SK-N-SH (cell line): ENCODE data around the gene OR2H2. TPM values are rescaled to one million over a fixed set of nuclear protein-coding genes. Genes with fewer than 3 reads are reported as not detected.

Experiments used
- CTCF ChIA-PET: fragments of 300-600, 350-600 bp; formaldehyde crosslinking; extraction: SDS; loops from one replicate; lab custom pipeline; 2021; lab: Yijun Ruan, JAX
- POLR2A ChIA-PET: fragments of 350-600 bp; sonication (Branson Sonifier 250); formaldehyde crosslinking; extraction: SDS; loops from one replicate; lab custom pipeline; 2020; ENCODE audit warnings: antibody characterized with exemption, inconsistent platforms; lab: Yijun Ruan, JAX
- DNase-seq: peaks from one replicate; pipeline ENCODE4 v3.0.0; 2012
- H2AFZ ChIP-seq: fragments of 200-600 bp; sonication (generic); 2 replicates; pipeline ENCODE4 v1.8.1; 2016; ENCODE audit warnings: antibody characterized with exemption, mild to moderate bottlenecking, low read depth
- H3F3A ChIP-seq: fragments of 200-600 bp; sonication (generic); replicated peaks from 2 replicates; pipeline ENCODE3; 2016; ENCODE audit warnings: antibody characterized with exemption, mild to moderate bottlenecking; ENCODE audit not compliant: insufficient read depth
- H3K27ac ChIP-seq, 2 experiments: fragments of 200-500 bp in 1 of 2; fragments of 200-600 bp in 1 of 2; sonication (Bioruptor generic) in 1 of 2; sonication (generic), shearing (Covaris generic) in 1 of 2; 2 replicates each; pipeline versions ENCODE4 v1.5.1 to v1.6.1; 2014 to 2016; ENCODE audit warnings: low read depth in 2 of 2, inconsistent platforms in 1 of 2, low read length in 1 of 2, mild to moderate bottlenecking in 1 of 2, mixed read lengths in 1 of 2
- H3K27me3 ChIP-seq: fragments of 200-600 bp; sonication (generic), shearing (Covaris generic); 2 replicates; pipeline ENCODE4 v1.6.1; 2016; ENCODE audit warnings: mixed run types; ENCODE audit not compliant: insufficient read depth
- H3K36me3 ChIP-seq, 2 experiments: fragments of 200-500 bp in 1 of 2; fragments of 200-600 bp in 1 of 2; sonication (Bioruptor generic) in 1 of 2; sonication (generic) in 1 of 2; replicated peaks in 1 of 2; 2 replicates each; pipeline versions ENCODE3 to v1.5.1; 2014 to 2016; ENCODE audit warnings: low read length in 1 of 2, mild to moderate bottlenecking in 1 of 2; ENCODE audit not compliant: insufficient read depth in 2 of 2, control insufficient read depth in 1 of 2
- H3K4me1 ChIP-seq, 2 experiments: fragments of 200-500 bp in 1 of 2; fragments of 200-600 bp in 1 of 2; sonication (Bioruptor generic) in 1 of 2; sonication (generic), shearing (Covaris generic) in 1 of 2; 2 replicates each; pipeline versions ENCODE4 v1.5.1 to v1.6.1; 2014 to 2016; ENCODE audit warnings: low read depth in 1 of 2, low read length in 1 of 2, mixed run types in 1 of 2; ENCODE audit not compliant: insufficient read depth in 2 of 2, control insufficient read depth in 1 of 2
- H3K4me2 ChIP-seq: fragments of 200-600 bp; sonication (generic), shearing (Covaris generic); 2 replicates; pipeline ENCODE4 v1.6.1; 2017; ENCODE audit warnings: mixed run types
- H3K4me3 ChIP-seq, 2 experiments: fragments of 200-500 bp in 1 of 2; fragments of 200-600 bp in 1 of 2; sonication (Bioruptor generic) in 1 of 2; sonication (generic), shearing (Covaris generic) in 1 of 2; 2 replicates each; pipeline versions ENCODE4 v1.5.1 to v1.8.1; 2014 to 2016; ENCODE audit warnings: low read depth in 2 of 2, inconsistent platforms in 1 of 2, low read length in 1 of 2, mild to moderate bottlenecking in 1 of 2, mixed read lengths in 1 of 2, moderate library complexity in 1 of 2
- H3K79me2 ChIP-seq: fragments of 200-600 bp; sonication (generic); 2 replicates; pipeline ENCODE4 v1.8.1; 2017; ENCODE audit warnings: mild to moderate bottlenecking; ENCODE audit not compliant: insufficient read depth
- H3K9ac ChIP-seq: fragments of 200-600 bp; sonication (generic); 2 replicates; pipeline ENCODE4 v1.6.1; 2017; ENCODE audit warnings: mixed run types
- H3K9me2 ChIP-seq: fragments of 200-600 bp; sonication (generic); 2 replicates; pipeline ENCODE4 v1.6.1; 2017; ENCODE audit warnings: mixed run types
- H3K9me3 ChIP-seq: fragments of 200-600 bp; sonication (generic); 2 replicates; pipeline ENCODE4 v1.6.1; 2017; ENCODE audit warnings: mixed run types, mild to moderate bottlenecking, moderate library complexity
- H4K20me1 ChIP-seq: fragments of 200-600 bp; sonication (generic); 2 replicates; pipeline ENCODE4 v1.6.1; 2017; ENCODE audit warnings: mild to moderate bottlenecking, mixed run types; ENCODE audit not compliant: insufficient read depth
- CHD2 ChIP-seq: fragments of 150-350 bp; IDR thresholded peaks from 2 replicates; pipeline ENCODE4 v1.6.1; 2018; ENCODE audit warnings: low read length; ENCODE audit not compliant: partially characterized antibody
- CTCF ChIP-seq: fragments of 200-600 bp; sonication (generic); IDR thresholded peaks from 2 replicates; pipeline ENCODE4 v1.6.1; 2017; ENCODE audit warnings: antibody characterized with exemption, mild to moderate bottlenecking, moderate library complexity
- EP300 ChIP-seq, 2 experiments: IDR thresholded peaks; 2 replicates each; pipeline versions ENCODE4 v1.4.0 to v1.6.1; 2012; ENCODE audit warnings: borderline replicate concordance in 1 of 2, low read depth in 1 of 2, low read length in 1 of 2
- EZH2phosphoT487 ChIP-seq: fragments of 200-600 bp; sonication (generic); IDR thresholded peaks from 2 replicates; pipeline ENCODE4 v1.6.1; 2017; ENCODE audit warnings: low read depth, mixed run types, mild to moderate bottlenecking, antibody characterized with exemption, moderate library complexity, borderline replicate concordance
- FOXJ3 ChIP-seq: sonication (generic); formaldehyde crosslinking; IDR thresholded peaks from 2 replicates; pipeline ENCODE4 v1.5.1; 2020; ENCODE audit warnings: mild to moderate bottlenecking, missing genetic modification reagents
- GATA2 ChIP-seq: sonication (generic); formaldehyde crosslinking; IDR thresholded peaks from 2 replicates; pipeline ENCODE4 v1.5.0; 2020; ENCODE audit warnings: mild to moderate bottlenecking, missing genetic modification reagents
- MAX ChIP-seq: IDR thresholded peaks from 2 replicates; pipeline ENCODE4 v1.4.0; 2012; ENCODE audit warnings: low read depth
- RAD21 ChIP-seq: IDR thresholded peaks from 2 replicates; pipeline ENCODE4 v1.6.1; 2012; ENCODE audit warnings: mild to moderate bottlenecking, low read length
- RCOR1 ChIP-seq: fragments of 150-350 bp; IDR thresholded peaks from 2 replicates; pipeline ENCODE4 v1.6.1; 2017; ENCODE audit warnings: antibody characterized with exemption, low read length
- RFX5 ChIP-seq: IDR thresholded peaks from 2 replicates; pipeline ENCODE4 v1.6.1; 2012; ENCODE audit warnings: mild to moderate bottlenecking, improper control_type of control experiment, low read length
- TAF1 ChIP-seq: IDR thresholded peaks from 2 replicates; pipeline ENCODE4 v1.6.1; 2012; ENCODE audit warnings: low read depth, mild to moderate bottlenecking, low read length, moderate library complexity, borderline replicate concordance
- TEAD4 ChIP-seq: IDR thresholded peaks from 2 replicates; pipeline ENCODE4 v1.4.0; 2012; ENCODE audit warnings: mild to moderate bottlenecking, borderline replicate concordance; ENCODE audit not compliant: insufficient read depth
- USF1 ChIP-seq: IDR thresholded peaks from 2 replicates; pipeline ENCODE4 v1.4.0; 2012; ENCODE audit warnings: low read depth, borderline replicate concordance
- USF2 ChIP-seq: fragments of 150-350 bp; IDR thresholded peaks from 2 replicates; pipeline ENCODE4 v1.6.1; 2017; ENCODE audit warnings: antibody characterized with exemption, low read length, low read depth, borderline replicate concordance
- WGBS: methylation state at CpG from one replicate; pipeline ENCODE4 v1.1.6; 2017; ENCODE audit warnings: low lambda C conversion rate; 5-methylcytosine and 5-hydroxymethylcytosine counted together
- polyA plus RNA-seq, 3 experiments: library from polyadenylated mRNA; depleted of rRNA; stranded (reverse); fragments of >200 nt; gene quantifications; 2 replicates each; pipeline ENCODE4 v1.2.3, GENCODE V29; 2012

Gene OR2H2
- polyA plus RNA-seq, 1 of the 3 experiments (the other 2 are of a cell fraction) = not detected

GRCh38 chr6:29608131-29608530, 23.2 kb downstream of the OR2H2 start:
- H3K9ac ChIP-seq = no peak overlapping the region
- no peak for DNase-seq
- H3K9me3 ChIP-seq = no peaks in the 10 kb centered on the region
- no peaks in the 10 kb centered on the region for H3K79me2 ChIP-seq
- H3K9me2 ChIP-seq = no peaks in the 10 kb centered on the region
- no peak for TF ChIP-seq USF2
- TF ChIP-seq USF1 = no peak
- TF ChIP-seq GATA2 (CRISPR knock-in tag) = no peak
- no peak for TF ChIP-seq EZH2phosphoT487
- TF ChIP-seq MAX = no peak
- no peak for TF ChIP-seq FOXJ3 (CRISPR knock-in tag)
- no peak for TF ChIP-seq TAF1
- no peak for TF ChIP-seq RAD21
- no peak for TF ChIP-seq CTCF
- ChIA-PET POLR2A (no interaction called here), CTCF (interaction anchor here (1.3 to 1.9 kb wide), 2 partner anchors 18 to 46 kb away, joined by 3 to 7 read pairs; no protein-coding TSS in a partner anchor)
- no peak overlapping the region for H3K4me3 ChIP-seq
- no peak overlapping the region for H3K27ac ChIP-seq
- H4K20me1 ChIP-seq = no peaks in the 10 kb centered on the region
- no peak overlapping the region for H2AFZ ChIP-seq
- peaks cover 26 to 61% of the 10 kb centered on the region in 2 experiments for H3K36me3 ChIP-seq
- peaks cover 0 to 8% of the 10 kb centered on the region in 2 experiments; a peak in 1 of 4 replicates for H3K4me1 ChIP-seq
- H3F3A ChIP-seq = no peaks in the 10 kb centered on the region
- no peaks in the 10 kb centered on the region for H3K27me3 ChIP-seq
- no peak overlapping the region for H3K4me2 ChIP-seq

GRCh38 chr6:29610540-29610939, 25.6 kb downstream of the OR2H2 start:
- Histone ChIP-seq H3K36me3 (peaks cover 36 to 66% of the 10 kb centered on the region in 2 experiments), H3K9me3 (no peaks in the 10 kb centered on the region), H3K4me3 (no peak overlapping the region), H3F3A (no peaks in the 10 kb centered on the region), H3K9ac (no peak overlapping the region), H3K9me2 (no peaks in the 10 kb centered on the region), H3K4me1 (no peaks in the 10 kb centered on the region), H4K20me1 (no peaks in the 10 kb centered on the region), H3K4me2 (no peak overlapping the region), H2AFZ (no peak overlapping the region), H3K27me3 (no peaks in the 10 kb centered on the region), H3K27ac (no peak overlapping the region), H3K79me2 (no peaks in the 10 kb centered on the region)
- ChIA-PET CTCF (interaction anchor here (1.2 to 2.2 kb wide), 2 partner anchors 21 to 40 kb away, joined by 3 to 6 read pairs; no protein-coding TSS in a partner anchor), POLR2A (no interaction called here)
- TF ChIP-seq EP300 (IDR thresholded peaks at IDR 0.05; ENCODE audit: borderline replicate concordance in 1 of 2, low read depth in 1 of 2, low read length in 1 of 2) (no peak), CHD2 (no peak), RCOR1 (no peak), RFX5 (no peak), TEAD4 (no peak), TAF1 (no peak)
- WGBS = 87% methylated on average over 4 of the region's 4 CpGs
- DNase-seq = no peak
